Ishikawa (cell line): ENCODE measurements around the gene SAT2.

Experiments
- CEBPB ChIP-seq: IDR thresholded peaks from 2 replicates; pipeline ENCODE4 v1.6.1; 2012
- CREB1 ChIP-seq: IDR thresholded peaks from 2 replicates; pipeline ENCODE4 v1.6.1; 2012; ENCODE audit warnings: low read depth
- EGR1 ChIP-seq: IDR thresholded peaks from 2 replicates; pipeline ENCODE4 v1.6.1; 2012
- EP300 ChIP-seq: IDR thresholded peaks from 2 replicates; pipeline ENCODE4 v1.6.1; 2012; ENCODE audit warnings: borderline replicate concordance
- FOXM1 ChIP-seq: IDR thresholded peaks from 2 replicates; pipeline ENCODE4 v1.6.1; 2012; ENCODE audit warnings: low read depth, borderline replicate concordance
- NFIC ChIP-seq: IDR thresholded peaks from 2 replicates; pipeline ENCODE4 v1.6.1; 2012
- RAD21 ChIP-seq: IDR thresholded peaks from 2 replicates; pipeline ENCODE4 v1.6.1; 2012; ENCODE audit warnings: low read depth
- TAF1 ChIP-seq: IDR thresholded peaks from 2 replicates; pipeline ENCODE4 v1.6.1; 2012; ENCODE audit warnings: low read depth, mild to moderate bottlenecking
- TCF12 ChIP-seq: IDR thresholded peaks from 2 replicates; pipeline ENCODE4 v1.6.1; 2012; ENCODE audit warnings: low read depth
- TEAD4 ChIP-seq: IDR thresholded peaks from 2 replicates; pipeline ENCODE4 v1.6.1; 2012
- USF1 ChIP-seq: IDR thresholded peaks from 2 replicates; pipeline ENCODE4 v1.6.1; 2012
- YY1 ChIP-seq: IDR thresholded peaks from 2 replicates; pipeline ENCODE4 v1.6.1; 2012; ENCODE audit warnings: low read depth
- ZBTB7A ChIP-seq: IDR thresholded peaks from 2 replicates; pipeline ENCODE4 v1.6.1; 2012; ENCODE audit warnings: low read depth
- TF ChIP-seq, protein P1 (sequence below): IDR thresholded peaks from 2 replicates; pipeline ENCODE4 v1.6.1; 2012; ENCODE audit warnings: low read depth, mild to moderate bottlenecking
- TF ChIP-seq, protein P2 (sequence below): IDR thresholded peaks from 2 replicates; pipeline ENCODE4 v1.6.1; 2012

Gene SAT2

DNA sequence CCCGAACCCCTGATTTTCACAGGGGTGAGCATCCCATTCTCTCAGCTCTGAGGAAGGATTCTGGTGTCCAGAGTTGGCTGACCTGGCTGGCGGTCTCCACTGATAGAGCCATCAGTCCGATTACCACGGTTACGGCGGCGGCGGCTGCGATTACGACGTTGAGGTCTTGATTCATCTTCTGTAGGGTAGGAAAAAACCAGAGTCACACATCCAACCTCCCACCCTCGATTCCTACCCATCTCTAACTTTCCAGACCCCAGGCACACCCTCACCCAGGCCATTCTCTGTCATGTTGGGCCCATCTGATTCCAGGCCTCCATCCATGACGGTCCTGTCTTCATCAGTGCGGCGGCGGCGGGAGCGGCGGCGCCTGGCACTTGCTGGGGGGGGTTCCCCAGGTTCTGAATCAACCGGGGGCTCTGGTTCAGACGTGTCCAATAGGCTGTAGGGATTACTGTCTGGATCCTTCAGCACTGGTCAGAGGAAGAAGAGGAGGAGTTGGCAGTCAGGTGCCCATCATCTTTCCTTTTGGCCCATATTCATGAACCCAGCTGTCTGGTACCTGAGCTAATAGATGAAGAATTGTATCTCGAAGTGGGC is 35.1 kb downstream of the SAT2 start:
- TF ChIP-seq YY1: no peak
- no peak for TF ChIP-seq RAD21
- no peak for TF ChIP-seq ZBTB7A
- TF ChIP-seq FOXM1: no peak
- no peak for TF ChIP-seq TEAD4
- no peak for TF ChIP-seq EP300
- TF ChIP-seq EGR1: no peak
- TF ChIP-seq TCF12: no peak
- TF ChIP-seq, protein P1, sequence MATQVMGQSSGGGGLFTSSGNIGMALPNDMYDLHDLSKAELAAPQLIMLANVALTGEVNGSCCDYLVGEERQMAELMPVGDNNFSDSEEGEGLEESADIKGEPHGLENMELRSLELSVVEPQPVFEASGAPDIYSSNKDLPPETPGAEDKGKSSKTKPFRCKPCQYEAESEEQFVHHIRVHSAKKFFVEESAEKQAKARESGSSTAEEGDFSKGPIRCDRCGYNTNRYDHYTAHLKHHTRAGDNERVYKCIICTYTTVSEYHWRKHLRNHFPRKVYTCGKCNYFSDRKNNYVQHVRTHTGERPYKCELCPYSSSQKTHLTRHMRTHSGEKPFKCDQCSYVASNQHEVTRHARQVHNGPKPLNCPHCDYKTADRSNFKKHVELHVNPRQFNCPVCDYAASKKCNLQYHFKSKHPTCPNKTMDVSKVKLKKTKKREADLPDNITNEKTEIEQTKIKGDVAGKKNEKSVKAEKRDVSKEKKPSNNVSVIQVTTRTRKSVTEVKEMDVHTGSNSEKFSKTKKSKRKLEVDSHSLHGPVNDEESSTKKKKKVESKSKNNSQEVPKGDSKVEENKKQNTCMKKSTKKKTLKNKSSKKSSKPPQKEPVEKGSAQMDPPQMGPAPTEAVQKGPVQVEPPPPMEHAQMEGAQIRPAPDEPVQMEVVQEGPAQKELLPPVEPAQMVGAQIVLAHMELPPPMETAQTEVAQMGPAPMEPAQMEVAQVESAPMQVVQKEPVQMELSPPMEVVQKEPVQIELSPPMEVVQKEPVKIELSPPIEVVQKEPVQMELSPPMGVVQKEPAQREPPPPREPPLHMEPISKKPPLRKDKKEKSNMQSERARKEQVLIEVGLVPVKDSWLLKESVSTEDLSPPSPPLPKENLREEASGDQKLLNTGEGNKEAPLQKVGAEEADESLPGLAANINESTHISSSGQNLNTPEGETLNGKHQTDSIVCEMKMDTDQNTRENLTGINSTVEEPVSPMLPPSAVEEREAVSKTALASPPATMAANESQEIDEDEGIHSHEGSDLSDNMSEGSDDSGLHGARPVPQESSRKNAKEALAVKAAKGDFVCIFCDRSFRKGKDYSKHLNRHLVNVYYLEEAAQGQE: no peak
- TF ChIP-seq TAF1: no peak
- TF ChIP-seq, protein P2, sequence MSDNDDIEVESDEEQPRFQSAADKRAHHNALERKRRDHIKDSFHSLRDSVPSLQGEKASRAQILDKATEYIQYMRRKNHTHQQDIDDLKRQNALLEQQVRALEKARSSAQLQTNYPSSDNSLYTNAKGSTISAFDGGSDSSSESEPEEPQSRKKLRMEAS: no peak
- TF ChIP-seq CEBPB: no peak
- TF ChIP-seq NFIC: no peak
- TF ChIP-seq CREB1: no peak
- no peak for TF ChIP-seq USF1

GRCh38 chr17:7591596-7591995 is 36.0 kb downstream of the SAT2 start:
- TF ChIP-seq, protein P2: no peak
- TF ChIP-seq, protein P1: no peak
- TF ChIP-seq TAF1: no peak
- no peak for TF ChIP-seq USF1
- no peak for TF ChIP-seq EGR1
- no peak for TF ChIP-seq YY1
- TF ChIP-seq TEAD4: no peak
- TF ChIP-seq CEBPB: no peak

DNA sequence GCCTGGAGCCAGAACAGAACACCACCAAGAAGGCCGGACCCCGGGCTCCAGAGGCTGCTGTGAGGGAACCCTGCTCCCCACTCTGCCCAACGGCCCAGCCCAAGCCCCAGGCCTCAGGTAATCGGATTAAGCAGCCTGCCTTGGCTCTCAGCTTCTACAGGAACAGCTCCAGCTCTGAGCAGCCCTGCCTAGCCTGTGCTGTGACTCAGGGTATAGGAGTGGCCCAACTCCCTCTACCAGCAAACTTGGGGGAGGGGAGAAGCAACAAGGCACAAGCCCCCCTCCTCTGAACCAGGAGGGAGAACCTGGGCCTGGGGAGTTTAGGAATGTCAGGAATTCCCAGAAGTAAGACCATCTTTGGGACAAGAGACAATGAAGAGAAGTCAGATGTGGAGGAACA is 36.9 kb downstream of the SAT2 start:
- TF ChIP-seq, protein P1: no peak
- TF ChIP-seq, protein P2: no peak
- TF ChIP-seq EP300: no peak
- no peak for TF ChIP-seq USF1
- TF ChIP-seq RAD21: no peak
- no peak for TF ChIP-seq FOXM1
- no peak for TF ChIP-seq TCF12
- TF ChIP-seq TEAD4: no peak
- no peak for TF ChIP-seq ZBTB7A
- TF ChIP-seq EGR1: no peak
- TF ChIP-seq CREB1: no peak
- no peak for TF ChIP-seq TAF1
